ENCODE results near the gene MOK.

MOK gene

GRCh38 chr14:102229739-102230092, 75.2 kb downstream of the MOK start:
- Histone ChIP-seq H3K27me3 (ENCODE audit: low read length) (no peaks in the 10 kb centered on the region), H3K9ac (ENCODE audit: low read length) (no peak overlapping the region)

GRCh38 chr14:102229071-102229738, 75.8 kb downstream of the MOK start:
- Histone ChIP-seq H4K20me1 (ENCODE audit: low read depth, low read length) (no peaks in the 10 kb centered on the region), H3F3A (ENCODE audit: insufficient read depth) (no peaks in the 10 kb centered on the region), H3K27me3 (ENCODE audit: low read length) (no peaks in the 10 kb centered on the region), H3K9ac (ENCODE audit: low read length) (no peak overlapping the region), H3K79me2 (ENCODE audit: insufficient read depth, low read length) (no peaks in the 10 kb centered on the region), H3K4me3 (ENCODE audit: insufficient read depth, low read length, poor library complexity, severe bottlenecking) (no peak overlapping the region), H2AFZ (ENCODE audit: low read depth, low read length, severe bottlenecking) (no peak overlapping the region), H3K27ac (ENCODE audit: low read depth, low read length) (no peak overlapping the region), H3K9me3 (ENCODE audit: insufficient read depth, low read length) (no peaks in the 10 kb centered on the region), H3K4me2 (ENCODE audit: low read depth, low read length, poor library complexity, severe bottlenecking) (no peak overlapping the region), H3K36me3 (ENCODE audit: low read length) (no peaks in the 10 kb centered on the region), H3K9me2 (replicated peaks; ENCODE audit: insufficient read depth, low read length) (no peaks in the 10 kb centered on the region)
- TF ChIP-seq, protein P1, sequence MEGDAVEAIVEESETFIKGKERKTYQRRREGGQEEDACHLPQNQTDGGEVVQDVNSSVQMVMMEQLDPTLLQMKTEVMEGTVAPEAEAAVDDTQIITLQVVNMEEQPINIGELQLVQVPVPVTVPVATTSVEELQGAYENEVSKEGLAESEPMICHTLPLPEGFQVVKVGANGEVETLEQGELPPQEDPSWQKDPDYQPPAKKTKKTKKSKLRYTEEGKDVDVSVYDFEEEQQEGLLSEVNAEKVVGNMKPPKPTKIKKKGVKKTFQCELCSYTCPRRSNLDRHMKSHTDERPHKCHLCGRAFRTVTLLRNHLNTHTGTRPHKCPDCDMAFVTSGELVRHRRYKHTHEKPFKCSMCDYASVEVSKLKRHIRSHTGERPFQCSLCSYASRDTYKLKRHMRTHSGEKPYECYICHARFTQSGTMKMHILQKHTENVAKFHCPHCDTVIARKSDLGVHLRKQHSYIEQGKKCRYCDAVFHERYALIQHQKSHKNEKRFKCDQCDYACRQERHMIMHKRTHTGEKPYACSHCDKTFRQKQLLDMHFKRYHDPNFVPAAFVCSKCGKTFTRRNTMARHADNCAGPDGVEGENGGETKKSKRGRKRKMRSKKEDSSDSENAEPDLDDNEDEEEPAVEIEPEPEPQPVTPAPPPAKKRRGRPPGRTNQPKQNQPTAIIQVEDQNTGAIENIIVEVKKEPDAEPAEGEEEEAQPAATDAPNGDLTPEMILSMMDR (IDR thresholded peaks at IDR 0.05; ENCODE audit: insufficient read depth, low read length, poor library complexity, severe bottlenecking) = no peak
- TF ChIP-seq EZH2phosphoT487 (conservative IDR thresholded peaks at IDR 0.05; ENCODE audit: low read length) = no peak

More at GRCh38 chr14:102229739-102230092, 75.2 kb downstream of the MOK start:
- H3K36me3 ChIP-seq (ENCODE audit: low read length) = no peaks in the 10 kb centered on the region
- no peak overlapping the region for H3K4me3 ChIP-seq (ENCODE audit: insufficient read depth, low read length, poor library complexity, severe bottlenecking)
- no peak overlapping the region for H3K27ac ChIP-seq (ENCODE audit: low read depth, low read length)
- no peak for TF ChIP-seq EZH2phosphoT487 (conservative IDR thresholded peaks at IDR 0.05; ENCODE audit: low read length)
- TF ChIP-seq, protein P1 (IDR thresholded peaks at IDR 0.05; ENCODE audit: insufficient read depth, low read length, poor library complexity, severe bottlenecking) = no peak
- H4K20me1 ChIP-seq (ENCODE audit: low read depth, low read length) = no peaks in the 10 kb centered on the region
- no peak overlapping the region for H2AFZ ChIP-seq (ENCODE audit: low read depth, low read length, severe bottlenecking)
- no peaks in the 10 kb centered on the region for H3K9me2 ChIP-seq (replicated peaks; ENCODE audit: insufficient read depth, low read length)
- H3K4me2 ChIP-seq (ENCODE audit: low read depth, low read length, poor library complexity, severe bottlenecking) = no peak overlapping the region
- no peaks in the 10 kb centered on the region for H3K79me2 ChIP-seq (ENCODE audit: insufficient read depth, low read length)
- H3K9me3 ChIP-seq (ENCODE audit: insufficient read depth, low read length) = no peaks in the 10 kb centered on the region
- no peaks in the 10 kb centered on the region for H3F3A ChIP-seq (ENCODE audit: insufficient read depth)

GRCh38 chr14:102227184-102227964, 77.6 kb downstream of the MOK start:
- Histone ChIP-seq H3K79me2 (ENCODE audit: insufficient read depth, low read length) (no peaks in the 10 kb centered on the region), H3K36me3 (ENCODE audit: low read length) (no peaks in the 10 kb centered on the region), H4K20me1 (ENCODE audit: low read depth, low read length) (no peaks in the 10 kb centered on the region), H3F3A (ENCODE audit: insufficient read depth) (0 out of 2 replicates have a peak, but pooled peaks cover 3% of the 10 kb centered on the region), H3K9me2 (replicated peaks; ENCODE audit: insufficient read depth, low read length) (no peaks in the 10 kb centered on the region), H3K27me3 (ENCODE audit: low read length) (no peaks in the 10 kb centered on the region), H3K4me2 (ENCODE audit: low read depth, low read length, poor library complexity, severe bottlenecking) (no peak overlapping the region), H3K9me3 (ENCODE audit: insufficient read depth, low read length) (no peaks in the 10 kb centered on the region), H2AFZ (ENCODE audit: low read depth, low read length, severe bottlenecking) (peak overlapping the region; percentile 46), H3K9ac (ENCODE audit: low read length) (no peak overlapping the region), H3K4me3 (ENCODE audit: insufficient read depth, low read length, poor library complexity, severe bottlenecking) (no peak overlapping the region), H3K27ac (ENCODE audit: low read depth, low read length) (no peak overlapping the region)
- no peak for TF ChIP-seq EZH2phosphoT487 (conservative IDR thresholded peaks at IDR 0.05; ENCODE audit: low read length)
- TF ChIP-seq, protein P1 (IDR thresholded peaks at IDR 0.05; ENCODE audit: insufficient read depth, low read length, poor library complexity, severe bottlenecking) = no peak

Measured in SU-DHL-6 (cell line).